ENCODE measurements around the gene SHBG. TPM values are rescaled to one million over a fixed set of nuclear protein-coding genes. Genes with fewer than 3 reads are reported as not detected.
"Not testable (repeated sequence)": the region's sequence is repeated elsewhere in the genome, so short reads cannot be mapped to it uniquely, and the experiment has no call there.

Gene SHBG
- total RNA-seq, 1 donor from 2014 or later: 0.87 TPM

DNA sequence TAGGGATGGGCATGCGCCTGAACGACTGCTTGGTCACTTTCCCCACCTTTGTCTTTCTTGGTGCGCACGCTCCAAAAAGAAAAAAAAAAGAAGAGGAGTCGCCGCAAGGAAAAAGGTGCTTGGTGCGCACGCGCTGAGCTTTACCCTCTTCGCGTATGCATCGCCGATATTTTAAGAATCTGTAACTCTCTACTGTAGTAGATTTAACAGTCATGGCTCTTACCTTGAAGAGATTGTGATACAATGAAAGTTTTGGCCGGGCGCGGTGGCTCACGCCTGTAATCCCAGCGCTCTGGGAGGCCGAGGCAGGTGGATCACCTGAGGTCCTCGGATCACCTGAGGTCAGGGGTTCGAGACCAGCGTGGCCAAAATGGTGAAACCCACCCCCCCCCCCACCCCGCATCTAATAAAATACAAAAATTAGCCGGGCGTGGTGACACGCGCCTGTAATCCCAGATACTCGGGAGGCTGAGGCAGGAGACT is 14.6 kb upstream of the SHBG start:
- DNase-seq: no peak
- peaks cover 12% of the 10 kb centered on the region for H3K36me3 ChIP-seq
- no peak for TF ChIP-seq CTCF (IDR thresholded peaks at IDR 0.05)
- no peak for ATAC-seq
- intact Hi-C loops (cut with DNase I): no loop called here
- no peaks in the 10 kb centered on the region for H3K9me3 ChIP-seq
- peaks cover 30% of the 10 kb centered on the region for H3K4me1 ChIP-seq
- peak overlapping the region; percentile 86 for H3K27ac ChIP-seq
- peak overlapping the region; percentile 51 for H3K4me3 ChIP-seq
- H3K27me3 ChIP-seq: no peaks in the 10 kb centered on the region

DNA sequence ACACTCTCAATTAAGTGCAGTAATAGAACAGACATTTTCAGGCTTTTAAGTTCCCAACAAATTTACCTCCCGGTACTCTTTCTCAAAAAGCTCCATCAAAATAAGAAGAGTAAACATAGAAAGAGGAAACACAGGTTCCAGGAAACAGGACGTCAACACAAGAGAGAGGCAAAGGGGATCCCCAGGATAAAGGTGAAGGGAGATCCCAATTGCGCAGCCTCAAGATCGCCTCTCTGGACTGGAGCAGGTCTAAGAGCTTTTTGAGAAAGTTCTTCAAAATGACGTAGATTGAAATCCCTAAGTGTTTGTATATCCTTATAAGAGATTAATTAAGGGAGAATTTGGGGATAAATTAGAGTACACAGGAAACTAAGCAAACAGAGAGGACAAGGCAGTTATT is 11.3 kb upstream of the SHBG start:
- H3K36me3 ChIP-seq: no peaks in the 10 kb centered on the region
- no peak for TF ChIP-seq CTCF (IDR thresholded peaks at IDR 0.05)
- no peak for ATAC-seq
- peaks cover 4% of the 10 kb centered on the region for H3K4me1 ChIP-seq
- no peak overlapping the region for H3K4me3 ChIP-seq
- peak overlapping the region; percentile 30 for H3K27ac ChIP-seq
- DNase-seq: no peak
- no peaks in the 10 kb centered on the region for H3K9me3 ChIP-seq
- H3K27me3 ChIP-seq: no peaks in the 10 kb centered on the region
- intact Hi-C loops (cut with DNase I): no loop called here

GRCh38 chr17:7620835-7621234 is 9.1 kb upstream of the SHBG start:
- Histone ChIP-seq H3K4me3 (no peak overlapping the region), H3K27me3 (no peaks in the 10 kb centered on the region), H3K27ac (no peak overlapping the region), H3K9me3 (no peaks in the 10 kb centered on the region), H3K4me1 (no peaks in the 10 kb centered on the region), H3K36me3 (peaks cover 3% of the 10 kb centered on the region)
- DNase-seq (no peak), ATAC-seq (no peak)
- no peak for TF ChIP-seq CTCF (IDR thresholded peaks at IDR 0.05)
- intact Hi-C loops (cut with DNase I): no loop called here

GRCh38 chr17:7623661-7624060 is 6.3 kb upstream of the SHBG start:
- Histone ChIP-seq H3K36me3 (peaks cover 8% of the 10 kb centered on the region), H3K4me3 (no peak overlapping the region), H3K4me1 (peaks cover 7% of the 10 kb centered on the region), H3K9me3 (no peaks in the 10 kb centered on the region), H3K27me3 (no peaks in the 10 kb centered on the region), H3K27ac (no peak overlapping the region)
- ATAC-seq (no peak), DNase-seq (no peak)
- intact Hi-C loops (cut with DNase I): no loop called here
- no peak for TF ChIP-seq CTCF (IDR thresholded peaks at IDR 0.05)

DNA sequence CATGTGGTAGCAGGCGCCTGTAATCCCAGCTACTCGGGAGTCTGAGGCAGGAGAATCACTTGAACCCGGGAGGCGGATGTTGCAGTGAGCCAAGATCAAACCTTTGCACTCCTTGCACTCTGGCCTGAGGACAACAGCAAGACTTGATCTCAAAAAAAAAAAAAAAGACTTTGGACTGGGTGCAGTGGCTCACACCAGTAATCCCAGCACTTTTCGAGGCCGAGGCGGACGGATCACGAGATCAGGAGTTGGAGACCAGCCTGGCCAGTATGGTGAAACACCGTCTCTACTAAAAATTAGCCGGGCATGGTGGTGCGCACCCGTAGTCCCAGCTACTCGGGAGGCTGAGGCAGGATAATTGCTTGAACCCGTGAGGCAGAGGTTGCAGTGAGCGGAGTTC is 4.2 kb upstream of the SHBG start:
- DNase-seq; ATAC-seq; H3K4me3 ChIP-seq; H3K36me3 ChIP-seq; intact Hi-C loops (cut with DNase I); H3K27me3 ChIP-seq; H3K27ac ChIP-seq; H3K4me1 ChIP-seq; H3K9me3 ChIP-seq: not testable (repeated sequence)

DNA sequence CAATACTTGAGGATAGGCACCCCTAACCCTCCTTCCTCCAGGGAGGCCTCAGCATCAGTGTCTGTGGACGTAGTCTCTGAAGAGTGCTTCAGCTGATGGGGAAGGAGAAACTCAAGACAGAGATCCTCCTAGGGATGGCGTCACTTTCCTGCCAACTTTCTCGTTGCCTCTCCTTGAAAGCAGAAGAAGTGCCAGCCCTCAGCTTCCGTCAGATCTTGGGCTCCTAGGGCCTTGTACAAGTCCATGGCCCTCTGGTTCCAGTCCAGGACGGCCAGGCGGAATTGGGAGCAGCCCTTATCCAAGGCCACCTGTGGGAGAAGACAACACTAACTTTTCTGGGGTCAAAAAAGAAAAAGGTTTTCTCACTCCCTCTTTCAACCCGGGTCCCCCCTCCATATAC is 3.6 kb upstream of the SHBG start:
- no peak overlapping the region for H3K27ac ChIP-seq
- H3K4me3 ChIP-seq: no peak overlapping the region
- H3K9me3 ChIP-seq: no peaks in the 10 kb centered on the region
- ATAC-seq (peak; percentile 46), DNase-seq (no peak)
- no peak for TF ChIP-seq CTCF (IDR thresholded peaks at IDR 0.05)
- no peaks in the 10 kb centered on the region for H3K27me3 ChIP-seq
- H3K4me1 ChIP-seq: peaks cover 7% of the 10 kb centered on the region
- H3K36me3 ChIP-seq: peaks cover 8% of the 10 kb centered on the region
- intact Hi-C loops (cut with DNase I): no loop called here

Data from upper lobe of right lung (tissue), 1 donor.